Measurements from ENCODE around the gene B9D2. TPM values are rescaled to one million over a fixed set of nuclear protein-coding genes. Genes with fewer than 3 reads are reported as not detected.

B9D2 gene
- total RNA-seq, 6 experiments from 2014 or later = 1.7 to 4.4 (median 2.6) TPM

DNA sequence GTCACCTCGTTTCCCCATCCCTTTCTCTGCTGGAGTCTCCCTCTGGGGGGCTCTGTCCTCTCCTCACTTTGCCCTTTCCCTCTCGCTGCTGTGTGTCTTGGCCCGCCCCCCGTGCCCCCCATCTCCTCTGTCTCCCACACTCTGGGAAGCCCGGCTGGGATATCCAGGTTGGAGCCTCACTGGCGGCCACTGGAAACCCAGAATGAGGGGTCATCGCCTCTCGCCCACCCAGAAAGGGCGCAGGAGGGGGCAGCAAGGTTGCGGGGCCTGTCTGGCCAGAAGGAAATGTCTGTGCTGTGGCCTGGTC lies 38.4 kb downstream of the B9D2 start:
- intact Hi-C loops (cut with DNase I) = no loop called here
- Histone ChIP-seq H3K4me3 (no peak overlapping the region), H3K36me3 (no peaks in the 10 kb centered on the region), H3K27ac (peak overlapping the region in 2 of 3 donors; percentile 8 to 59), H3K4me1 (peaks cover 0 to 22% (median 5%) of the 10 kb centered on the region in 4 donors), H3K27me3 (no peaks in the 10 kb centered on the region), H3K9me3 (no peaks in the 10 kb centered on the region)
- ATAC-seq = no peak
- TF ChIP-seq, protein P1, sequence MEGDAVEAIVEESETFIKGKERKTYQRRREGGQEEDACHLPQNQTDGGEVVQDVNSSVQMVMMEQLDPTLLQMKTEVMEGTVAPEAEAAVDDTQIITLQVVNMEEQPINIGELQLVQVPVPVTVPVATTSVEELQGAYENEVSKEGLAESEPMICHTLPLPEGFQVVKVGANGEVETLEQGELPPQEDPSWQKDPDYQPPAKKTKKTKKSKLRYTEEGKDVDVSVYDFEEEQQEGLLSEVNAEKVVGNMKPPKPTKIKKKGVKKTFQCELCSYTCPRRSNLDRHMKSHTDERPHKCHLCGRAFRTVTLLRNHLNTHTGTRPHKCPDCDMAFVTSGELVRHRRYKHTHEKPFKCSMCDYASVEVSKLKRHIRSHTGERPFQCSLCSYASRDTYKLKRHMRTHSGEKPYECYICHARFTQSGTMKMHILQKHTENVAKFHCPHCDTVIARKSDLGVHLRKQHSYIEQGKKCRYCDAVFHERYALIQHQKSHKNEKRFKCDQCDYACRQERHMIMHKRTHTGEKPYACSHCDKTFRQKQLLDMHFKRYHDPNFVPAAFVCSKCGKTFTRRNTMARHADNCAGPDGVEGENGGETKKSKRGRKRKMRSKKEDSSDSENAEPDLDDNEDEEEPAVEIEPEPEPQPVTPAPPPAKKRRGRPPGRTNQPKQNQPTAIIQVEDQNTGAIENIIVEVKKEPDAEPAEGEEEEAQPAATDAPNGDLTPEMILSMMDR (IDR thresholded peaks at IDR 0.05) = no peak
- TF ChIP-seq POLR2A (IDR thresholded peaks at IDR 0.05) = no peak
- 5% methylated on average over 6 of the region's 10 CpGs for WGBS (ENCODE audit: insufficient coverage, low coverage, low lambda C conversion rate, missing lambda C conversion rate)
- DNase-seq = no peak

DNA sequence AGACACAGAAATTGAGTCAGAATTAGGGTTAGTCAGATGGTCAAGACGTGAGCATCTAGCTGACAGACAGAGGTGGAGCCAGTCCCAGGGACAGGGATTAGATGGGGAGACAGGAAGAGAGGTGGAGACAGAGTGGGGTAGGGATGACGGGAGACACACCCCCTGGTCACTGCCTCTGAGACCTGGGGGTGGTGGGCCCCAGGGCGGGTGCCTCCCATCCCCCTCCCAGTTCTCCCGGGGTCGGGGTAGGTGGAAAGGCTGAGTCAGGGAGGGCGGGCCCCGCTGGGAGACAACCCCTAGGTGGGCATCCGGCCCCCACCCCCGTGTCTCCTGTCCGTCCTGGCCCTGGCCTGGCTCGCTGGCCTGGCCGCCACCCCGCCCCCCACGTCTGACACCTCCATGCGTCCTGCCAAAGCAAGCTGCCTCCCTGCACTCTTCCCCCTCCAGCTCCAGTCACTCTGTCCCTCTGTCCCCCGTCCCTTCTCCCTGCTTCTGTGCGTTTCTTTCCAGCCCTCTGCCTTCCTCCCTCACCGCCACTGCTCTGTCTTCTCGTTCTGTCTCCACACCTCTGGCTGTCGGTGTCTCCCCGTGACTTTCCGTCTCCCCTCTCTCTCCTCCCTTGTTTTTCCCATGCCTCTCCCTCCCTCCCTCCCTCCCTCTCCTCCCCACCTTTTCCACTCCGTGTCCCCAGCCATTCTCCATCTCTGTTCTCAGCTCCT lies 38.9 kb downstream of the B9D2 start:
- Histone ChIP-seq H3K36me3 (no peaks in the 10 kb centered on the region), H3K4me3 (no peak overlapping the region), H3K27me3 (no peaks in the 10 kb centered on the region), H3K4me1 (peaks cover 0 to 22% (median 5%) of the 10 kb centered on the region in 4 donors), H3K9me3 (no peaks in the 10 kb centered on the region), H3K27ac (peak overlapping the region in 2 of 3 donors; percentile 36 to 66)
- TF ChIP-seq, protein P1 (IDR thresholded peaks at IDR 0.05) = no peak
- no peak for TF ChIP-seq POLR2A (IDR thresholded peaks at IDR 0.05)
- peak; percentile 34 to 56 (median 46) for ATAC-seq
- WGBS (ENCODE audit: insufficient coverage, low coverage, low lambda C conversion rate, missing lambda C conversion rate) = 9% methylated on average over 16 of the region's 23 CpGs
- intact Hi-C loops (cut with DNase I) = no loop called here
- peak in 2 of 3 donors; percentile 65 to 85 for DNase-seq

DNA sequence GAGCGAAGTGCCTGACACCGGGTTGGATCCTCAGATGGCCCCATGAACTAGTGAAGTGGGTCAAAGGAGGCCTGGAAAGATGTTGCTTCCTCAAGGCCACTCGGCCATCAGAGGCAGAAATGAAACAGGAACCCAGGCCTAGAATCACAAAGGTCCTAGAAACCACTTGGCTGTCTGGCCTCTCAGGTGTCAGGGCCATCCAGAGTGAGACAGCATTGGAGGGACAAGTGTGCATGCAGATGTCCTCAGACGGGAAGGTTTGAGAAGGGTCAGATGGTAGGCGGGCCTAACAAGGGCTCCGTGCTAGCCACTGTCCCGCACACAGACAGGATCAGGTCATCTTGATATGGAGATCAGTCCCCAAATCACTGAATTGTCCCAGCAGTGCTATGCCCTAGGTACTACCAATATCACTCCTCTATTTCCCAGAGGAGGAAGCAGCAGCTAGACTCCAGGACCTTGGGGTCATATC lies 39.7 kb downstream of the B9D2 start:
- peak overlapping the region in 2 of 3 donors; percentile 36 to 66 for H3K27ac ChIP-seq
- H3K36me3 ChIP-seq = peaks cover 0 to 3% (median 0%) of the 10 kb centered on the region in 4 donors
- DNase-seq (no peak), ATAC-seq (no peak)
- H3K4me1 ChIP-seq = peaks cover 0 to 22% (median 5%) of the 10 kb centered on the region in 4 donors
- no peaks in the 10 kb centered on the region for H3K27me3 ChIP-seq
- intact Hi-C loops (cut with DNase I) = no loop called here
- H3K9me3 ChIP-seq = no peaks in the 10 kb centered on the region
- 52% methylated on average over 3 of the region's 7 CpGs for WGBS (ENCODE audit: insufficient coverage, low coverage, low lambda C conversion rate, missing lambda C conversion rate)
- H3K4me3 ChIP-seq = no peak overlapping the region
- no peak for TF ChIP-seq POLR2A (IDR thresholded peaks at IDR 0.05)
- TF ChIP-seq, protein P1 (IDR thresholded peaks at IDR 0.05) = no peak

DNA sequence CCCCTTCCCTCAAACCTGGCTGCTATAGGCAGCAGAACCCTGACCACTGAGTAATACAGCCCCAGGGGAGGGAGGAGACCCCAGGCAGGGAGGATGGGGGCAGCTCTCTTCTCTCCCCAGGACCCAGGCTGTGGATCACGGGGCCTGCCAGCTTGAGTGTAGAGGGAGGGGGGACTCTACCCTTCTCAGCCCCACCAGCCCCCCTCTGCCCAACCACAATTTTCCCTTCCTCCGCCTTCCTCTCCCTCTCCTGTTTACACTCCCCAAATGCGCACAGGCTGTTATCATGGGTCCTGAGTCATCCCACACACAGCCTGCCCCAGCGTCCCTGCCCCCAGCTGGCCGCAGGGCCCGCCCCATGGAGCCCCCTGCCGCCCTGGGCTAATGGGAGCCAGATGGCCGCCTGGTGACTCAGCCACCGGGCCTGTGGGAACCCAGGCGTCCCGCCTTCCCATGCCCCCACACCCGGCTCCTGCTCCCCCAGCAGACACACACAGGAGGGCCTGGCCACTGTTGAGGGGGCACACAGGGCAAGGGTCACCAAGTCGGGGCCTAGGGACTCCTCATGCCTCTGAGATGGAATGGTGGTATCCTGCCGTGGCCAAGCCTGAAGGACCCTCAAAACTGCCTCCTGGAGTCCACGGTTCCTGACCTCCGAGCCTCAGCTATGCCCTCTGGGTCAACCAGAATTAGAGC lies 40.4 kb downstream of the B9D2 start:
- Histone ChIP-seq H3K4me1 (peaks cover 0 to 22% (median 5%) of the 10 kb centered on the region in 4 donors), H3K36me3 (peaks cover 0 to 10% (median 2%) of the 10 kb centered on the region in 4 donors), H3K4me3 (no peak overlapping the region), H3K27me3 (no peaks in the 10 kb centered on the region), H3K27ac (peak overlapping the region in 2 of 3 donors; percentile 19 to 66), H3K9me3 (no peaks in the 10 kb centered on the region)
- DNase-seq (peak in 2 of 3 donors; percentile 41 to 50), ATAC-seq (peak in 1 of 4 donors; percentile 20)
- 50% methylated on average over 4 of the region's 16 CpGs for WGBS (ENCODE audit: insufficient coverage, low coverage, low lambda C conversion rate, missing lambda C conversion rate)
- TF ChIP-seq POLR2A (IDR thresholded peaks at IDR 0.05) = no peak
- TF ChIP-seq, protein P1 (IDR thresholded peaks at IDR 0.05) = no peak
- intact Hi-C loops (cut with DNase I) = no loop called here
